Activated CD8-positive, alpha-beta T cell treated with anti-CD3 and anti-CD28 coated beads for 36 hours (primary cell): ENCODE measurements around the gene ZNF512B. TPM values are rescaled to one million over a fixed set of nuclear protein-coding genes. Genes with fewer than 3 reads are reported as not detected.
"Not testable (repeated sequence)": the region's sequence is repeated elsewhere in the genome, so short reads cannot be mapped to it uniquely, and the experiment has no call there.

ENCODE experiments used
- ATAC-seq: fragments of 200-7000 bp; cut with Tn5 transposase; one replicate; pipeline ENCODE4 v1.10.0; 2021; ENCODE audit warnings: mild to moderate bottlenecking, moderate library complexity
- CTCF ChIA-PET: fragments of 350-600 bp; sonication (Branson Sonifier 250); formaldehyde crosslinking; loops from one replicate; lab custom pipeline; 2021; ENCODE audit warnings: antibody characterized with exemption; lab: Charles Lee
- POLR2A ChIA-PET: fragments of 350-600 bp; sonication (Branson Sonifier 250); formaldehyde crosslinking; loops from one replicate; lab custom pipeline; 2021; ENCODE audit warnings: antibody characterized with exemption; lab: Charles Lee
- DNase-seq: peaks from one replicate; pipeline ENCODE4 v3.0.0-alpha.2; 2020
- H3K27ac Mint-ChIP-seq: one replicate; pipeline ENCODE4 v1.8.0; 2021; ENCODE audit warnings: mild to moderate bottlenecking, mixed read lengths
- H3K27me3 Mint-ChIP-seq: one replicate; pipeline ENCODE4 v1.8.0; 2021; ENCODE audit warnings: mixed read lengths
- H3K36me3 Mint-ChIP-seq: one replicate; pipeline ENCODE4 v1.8.0; 2021; ENCODE audit warnings: low read depth, mixed read lengths
- H3K4me1 Mint-ChIP-seq: one replicate; pipeline ENCODE4 v1.8.0; 2021; ENCODE audit warnings: low read depth, mixed read lengths
- H3K4me3 Mint-ChIP-seq: one replicate; pipeline ENCODE4 v1.8.0; 2021; ENCODE audit warnings: mild to moderate bottlenecking, moderate library complexity, mixed read lengths
- H3K9me3 Mint-ChIP-seq: one replicate; pipeline ENCODE4 v1.8.0; 2021; ENCODE audit warnings: mixed read lengths
- CTCF ChIP-seq: fragments of 200-600 bp; IDR thresholded peaks from one replicate; pipeline ENCODE4 v1.8.0; 2022; ENCODE audit warnings: antibody characterized with exemption, mild to moderate bottlenecking
- intact Hi-C: fragments of 100-400 bp; cut with micrococcal nuclease; formaldehyde crosslinking; loops from one replicate; pipeline ENCODE4 v1.10.0; 2022
- total RNA-seq, 2 experiments: library from RNA; stranded (reverse); gene quantifications; one replicate each; pipeline ENCODE4 v1.2.3, GENCODE V29; 2021

ZNF512B gene
- total RNA-seq, 2 experiments from 2014 or later: 7.5 to 8.6 TPM

GRCh38 chr20:63919130-63919529 is 50.6 kb downstream of the ZNF512B start:
- TF ChIP-seq CTCF: no peak
- Mint-ChIP-seq H3K4me1 (peaks cover 5% of the 10 kb centered on the region), H3K36me3 (peaks cover 17% of the 10 kb centered on the region), H3K27ac (no peak overlapping the region), H3K9me3 (no peaks in the 10 kb centered on the region), H3K27me3 (no peaks in the 10 kb centered on the region), H3K4me3 (no peak overlapping the region)
- ATAC-seq (no peak), DNase-seq (no peak)
- ChIA-PET POLR2A (no interaction called here), CTCF (interaction anchor here (1.0 to 2.3 kb wide), 2 partner anchors 9 to 54 kb away, joined by 3 to 7 read pairs; no protein-coding TSS in a partner anchor)
- intact Hi-C loops: no loop called here

- H3K4me1 Mint-ChIP-seq: peaks cover 7% of the 10 kb centered on the region
- ChIA-PET POLR2A (no interaction called here), CTCF (interaction anchor here (0.7 to 2.3 kb wide), 4 partner anchors 8 to 56 kb away, joined by 3 to 7 read pairs (median 3); no protein-coding TSS in a partner anchor)
- H3K4me3 Mint-ChIP-seq: no peak overlapping the region
- H3K36me3 Mint-ChIP-seq: peaks cover 17% of the 10 kb centered on the region
- intact Hi-C loops: no loop called here
- no peak overlapping the region for H3K27ac Mint-ChIP-seq
- no peaks in the 10 kb centered on the region for H3K9me3 Mint-ChIP-seq
- TF ChIP-seq CTCF: no peak
- no peaks in the 10 kb centered on the region for H3K27me3 Mint-ChIP-seq
- DNase-seq (no peak), ATAC-seq (no peak)
Observed at GRCh38 chr20:63917811-63918210, 51.9 kb downstream of the ZNF512B start.

DNA sequence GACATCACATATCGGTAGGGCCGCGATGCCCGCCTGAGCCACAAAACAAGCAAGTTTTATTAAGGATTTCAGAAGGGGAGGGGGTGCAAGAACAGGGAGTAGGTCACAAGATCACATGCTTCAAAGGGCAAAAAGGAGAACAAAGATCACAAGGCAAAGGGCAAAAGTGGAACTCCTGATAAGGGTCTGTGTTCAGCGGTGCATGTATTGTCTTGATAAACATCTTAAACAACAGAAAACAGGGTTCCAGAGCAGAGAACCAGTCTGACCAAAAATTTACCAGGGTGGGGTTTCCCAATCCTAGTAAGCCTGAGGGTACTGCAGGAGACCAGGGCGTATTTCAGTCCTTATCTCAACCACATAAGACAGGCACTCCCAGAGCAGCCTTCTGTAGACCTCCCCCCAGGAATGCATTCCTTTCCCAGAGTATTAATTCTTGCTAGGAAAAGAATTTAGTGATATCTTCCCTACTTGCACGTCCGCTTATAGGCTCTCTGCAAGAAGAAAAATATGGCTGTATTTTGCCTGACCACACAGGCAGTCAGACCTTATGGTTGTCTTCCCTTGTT is 53.3 kb downstream of the ZNF512B start:
- CTCF ChIA-PET, H3K4me3 Mint-ChIP-seq, H3K9me3 Mint-ChIP-seq: not testable (repeated sequence)

GRCh38 chr20:63915471-63915870 is 54.3 kb downstream of the ZNF512B start:
- POLR2A ChIA-PET: interaction anchor here (0.8 kb wide), 1 partner anchor 10 kb away, joined by 3 read pairs; no protein-coding TSS in a partner anchor
- no peak for TF ChIP-seq CTCF
- Mint-ChIP-seq H3K36me3 (peaks cover 17% of the 10 kb centered on the region), H3K4me1 (peaks cover 15% of the 10 kb centered on the region), H3K9me3 (no peaks in the 10 kb centered on the region), H3K27ac (no peak overlapping the region), H3K4me3 (no peak overlapping the region), H3K27me3 (no peaks in the 10 kb centered on the region)
- intact Hi-C loops: no loop called here
- CTCF ChIA-PET: no interaction called here
- DNase-seq: no peak
- ATAC-seq: no peak

More for the DNA sequence above, 53.3 kb downstream of the ZNF512B start:
- intact Hi-C loops, H3K27me3 Mint-ChIP-seq, H3K27ac Mint-ChIP-seq, H3K4me1 Mint-ChIP-seq, ATAC-seq, POLR2A ChIA-PET, DNase-seq: not testable (repeated sequence)
- peaks cover 17% of the 10 kb centered on the region for H3K36me3 Mint-ChIP-seq

DNA sequence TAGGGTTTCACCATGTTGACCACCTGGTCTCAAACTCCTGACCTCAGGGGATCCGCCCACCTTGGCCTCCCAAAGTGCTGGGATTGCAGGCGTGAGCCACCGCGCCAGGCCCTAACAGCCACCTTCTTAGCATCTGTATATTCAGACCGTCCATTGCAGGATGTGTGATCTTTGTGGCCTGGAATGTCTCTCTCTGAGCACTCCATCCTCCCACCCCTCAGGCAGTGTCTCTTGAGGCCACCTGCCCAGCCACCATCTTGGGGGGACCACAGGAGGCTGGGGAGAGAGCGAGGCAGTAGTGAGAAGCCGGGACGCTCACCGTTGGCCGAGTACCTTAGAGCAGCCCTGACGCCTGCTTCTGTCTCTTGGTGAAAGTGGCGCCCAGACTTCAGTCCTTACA is 56.0 kb downstream of the ZNF512B start:
- no peak for TF ChIP-seq CTCF
- no peaks in the 10 kb centered on the region for H3K9me3 Mint-ChIP-seq
- H3K27ac Mint-ChIP-seq: no peak overlapping the region
- peaks cover 22% of the 10 kb centered on the region for H3K36me3 Mint-ChIP-seq
- no peaks in the 10 kb centered on the region for H3K27me3 Mint-ChIP-seq
- POLR2A ChIA-PET: no interaction called here
- H3K4me1 Mint-ChIP-seq: peaks cover 25% of the 10 kb centered on the region
- CTCF ChIA-PET: no interaction called here
- no peak for ATAC-seq
- intact Hi-C loops: no loop called here
- no peak for DNase-seq
- no peak overlapping the region for H3K4me3 Mint-ChIP-seq
